Peyer's patch (tissue), 4 donors: ENCODE measurements around the gene RRP8. TPM values are rescaled to one million over a fixed set of nuclear protein-coding genes. Genes with fewer than 3 reads are reported as not detected.

ENCODE experiments used
- DNase-seq, 3 donors: peaks; one replicate each; pipeline ENCODE4 v3.0.0-alpha.2; 2017 to 2019
- H3K27ac ChIP-seq, 4 donors: fragments of 200-600 bp; sonication (generic); one replicate each; pipeline ENCODE4 v1.5.1; 2016 to 2019
- H3K27me3 ChIP-seq, 2 donors: fragments of 200-600 bp; sonication (generic); one replicate each; pipeline ENCODE4 v1.5.1; 2019
- H3K36me3 ChIP-seq, 3 donors: fragments of 200-600 bp; sonication (generic); one replicate each; pipeline ENCODE4 v1.5.1; 2016 to 2019
- H3K4me1 ChIP-seq, 4 donors: fragments of 200-600 bp; sonication (generic); one replicate each; pipeline ENCODE4 v1.5.1; 2016 to 2019
- H3K4me3 ChIP-seq, 4 donors: fragments of 200-600 bp; sonication (generic); 1 replicate in 3 of 4; 2 replicates in 1 of 4; pipeline ENCODE4 v1.5.1; 2016 to 2019; ENCODE audit warnings: mild to moderate bottlenecking in 1 of 4
- H3K9me3 ChIP-seq, 4 donors: fragments of 200-600 bp; sonication (generic); one replicate each; pipeline ENCODE4 v1.5.1; 2016 to 2019; ENCODE audit warnings: mild to moderate bottlenecking in 1 of 4
- CTCF ChIP-seq, 6 experiments: fragments of 450-650 bp in 4 of 6; fragments of 200-600 bp in 2 of 6; sonication (generic) in 1 of 6; IDR thresholded peaks; one replicate each; pipeline ENCODE4 v1.5.1; 2017 to 2019; ENCODE audit warnings: antibody characterized with exemption in 6 of 6, mild to moderate bottlenecking in 3 of 6, moderate library complexity in 1 of 6
- POLR2A ChIP-seq, 2 donors: fragments of 450-650 bp; IDR thresholded peaks; one replicate each; pipeline ENCODE4 v1.5.1; 2017; ENCODE audit warnings: antibody characterized with exemption in 2 of 2, mild to moderate bottlenecking in 2 of 2, moderate library complexity in 2 of 2
- total RNA-seq, 4 donors: library from RNA; depleted of rRNA; stranded (reverse); fragments of >200 nt; gene quantifications; one replicate each; pipeline ENCODE4 v1.1.0, GENCODE V29; 2016

Gene RRP8
- total RNA-seq, 4 donors from 2014 or later: 11.4 to 28.9 (median 17.5) TPM

- H3K27me3 ChIP-seq: no peaks in the 10 kb centered on the region
- DNase-seq: no peak
- H3K4me3 ChIP-seq: no peak overlapping the region
- no peaks in the 10 kb centered on the region for H3K36me3 ChIP-seq
- no peaks in the 10 kb centered on the region for H3K9me3 ChIP-seq
- TF ChIP-seq POLR2A (IDR thresholded peaks at IDR 0.05) (no peak), CTCF (IDR thresholded peaks at IDR 0.05) (no peak)
- H3K4me1 ChIP-seq: peaks cover 0 to 19% (median 6%) of the 10 kb centered on the region in 4 donors
- no peak overlapping the region for H3K27ac ChIP-seq
These were observed 37.7 kb upstream of the RRP8 start for GRCh38 chr11:6640985-6641701.

GRCh38 chr11:6640036-6640984, 36.9 kb upstream of the RRP8 start:
- DNase-seq: no peak
- peaks cover 0 to 24% (median 0%) of the 10 kb centered on the region in 4 donors for H3K4me1 ChIP-seq
- no peak overlapping the region for H3K4me3 ChIP-seq
- no peaks in the 10 kb centered on the region for H3K36me3 ChIP-seq
- no peak for TF ChIP-seq POLR2A (IDR thresholded peaks at IDR 0.05)
- TF ChIP-seq CTCF (IDR thresholded peaks at IDR 0.05): no peak
- H3K27ac ChIP-seq: no peak overlapping the region
- H3K9me3 ChIP-seq: no peaks in the 10 kb centered on the region
- H3K27me3 ChIP-seq: no peaks in the 10 kb centered on the region

- TF ChIP-seq POLR2A (IDR thresholded peaks at IDR 0.05) (no peak), CTCF (IDR thresholded peaks at IDR 0.05) (no peak)
- H3K27ac ChIP-seq: peak overlapping the region in 1 of 4 donors; percentile 19
These were observed 35.0 kb upstream of the RRP8 start for GRCh38 chr11:6638429-6638828.

GRCh38 chr11:6637871-6638270, 34.5 kb upstream of the RRP8 start:
- TF ChIP-seq POLR2A (IDR thresholded peaks at IDR 0.05) (no peak), CTCF (IDR thresholded peaks at IDR 0.05) (no peak)
- Histone ChIP-seq H3K9me3 (no peaks in the 10 kb centered on the region), H3K36me3 (no peaks in the 10 kb centered on the region), H3K4me3 (no peak overlapping the region), H3K27ac (peak overlapping the region in 1 of 4 donors; percentile 19), H3K4me1 (peaks cover 0 to 28% (median 0%) of the 10 kb centered on the region in 4 donors), H3K27me3 (no peaks in the 10 kb centered on the region)
- DNase-seq: no peak

More at GRCh38 chr11:6638429-6638828, 35.0 kb upstream of the RRP8 start:
- no peak overlapping the region for H3K4me3 ChIP-seq
- peaks cover 0 to 28% (median 0%) of the 10 kb centered on the region in 4 donors for H3K4me1 ChIP-seq
- H3K9me3 ChIP-seq: no peaks in the 10 kb centered on the region
- no peak for DNase-seq
- H3K27me3 ChIP-seq: no peaks in the 10 kb centered on the region
- H3K36me3 ChIP-seq: no peaks in the 10 kb centered on the region

- no peak for TF ChIP-seq POLR2A (IDR thresholded peaks at IDR 0.05)
- no peak for TF ChIP-seq CTCF (IDR thresholded peaks at IDR 0.05)
- Histone ChIP-seq H3K27ac (peak overlapping the region in 3 of 4 donors; percentile 3 to 63 (median 33)), H3K27me3 (no peaks in the 10 kb centered on the region), H3K36me3 (peaks cover 0 to 9% (median 0%) of the 10 kb centered on the region in 3 donors), H3K9me3 (no peaks in the 10 kb centered on the region), H3K4me1 (peaks cover 0 to 28% (median 0%) of the 10 kb centered on the region in 4 donors), H3K4me3 (no peak overlapping the region)
- DNase-seq: no peak
These were observed 33.1 kb upstream of the RRP8 start for GRCh38 chr11:6636480-6636879.
